Aorta (tissue), 5 donors: ENCODE data around the gene TLE3. TPM values are rescaled to one million over a fixed set of nuclear protein-coding genes. Genes with fewer than 3 reads are reported as not detected.

Experiments used
- ATAC-seq: fragments of 200-7000 bp; cut with Tn5 transposase; one replicate; pipeline ENCODE4 v1.9.1; 2022; ENCODE audit warnings: moderate library complexity; ENCODE audit not compliant: low FRiP score
- DNase-seq, 2 donors: peaks; one replicate each; pipeline ENCODE4 v3.0.0-alpha.2; 2020
- H3K27ac ChIP-seq, 2 donors: one replicate each; pipeline ENCODE4 v1.5.1; 2013; ENCODE audit warnings: low read length in 2 of 2, mild to moderate bottlenecking in 2 of 2, moderate library complexity in 2 of 2, control low read depth in 1 of 2, inconsistent platforms in 1 of 2, low read depth in 1 of 2
- H3K27me3 ChIP-seq, 2 donors: one replicate each; pipeline ENCODE4 v1.6.1; 2013; ENCODE audit warnings: control low read depth in 1 of 2, low read length in 1 of 2, mild to moderate bottlenecking in 1 of 2, moderate library complexity in 1 of 2; ENCODE audit not compliant: insufficient read depth in 2 of 2, control insufficient read depth in 1 of 2
- H3K36me3 ChIP-seq, 2 donors: one replicate each; pipeline ENCODE4 v1.6.1; 2013; ENCODE audit warnings: control low read depth in 1 of 2, low read length in 1 of 2, mild to moderate bottlenecking in 1 of 2; ENCODE audit not compliant: insufficient read depth in 2 of 2, control insufficient read depth in 1 of 2
- H3K4me1 ChIP-seq, 2 donors: one replicate each; pipeline ENCODE4 v1.6.1; 2013; ENCODE audit warnings: low read length in 2 of 2, control low read depth in 1 of 2, mild to moderate bottlenecking in 1 of 2, moderate library complexity in 1 of 2; ENCODE audit not compliant: insufficient read depth in 2 of 2, control insufficient read depth in 1 of 2
- H3K4me3 ChIP-seq, 2 donors: one replicate each; pipeline ENCODE4 v1.5.1; 2013; ENCODE audit warnings: low read length in 2 of 2, control low read depth in 1 of 2, mild to moderate bottlenecking in 1 of 2
- H3K9me3 ChIP-seq: one replicate; pipeline ENCODE4 v1.6.1; 2013; ENCODE audit warnings: mild to moderate bottlenecking, low read length; ENCODE audit not compliant: control insufficient read depth
- WGBS, 2 donors: extraction: QIAGEN DNeasy Blood & Tissue Kit; methylation state at CpG; one replicate each; pipeline ENCODE4 v1.1.7; 2013; 5-methylcytosine and 5-hydroxymethylcytosine counted together
- intact Hi-C, 2 donors: fragments of 100-400 bp; cut with DNase I; formaldehyde crosslinking; loops; one replicate each; pipeline versions ENCODE4 v1.14.2 to v1.15.0; 2022
- polyA plus RNA-seq, 2 donors: library from polyadenylated mRNA; stranded (reverse); fragments of 200-250 nt; gene quantifications; one replicate each; pipeline ENCODE4 v1.2.3, GENCODE V29; 2013
- total RNA-seq, 2 donors: library from RNA; stranded (reverse); fragmentation: NEBNext Ultra II Directional; extraction: Animal tissue kit (Norgen Biotek cat#: 25700); gene quantifications; one replicate each; pipeline ENCODE4 v1.2.1, GENCODE V29; 2021
- donor health status: healthy with polysubstance abuse.
- donor health status: Bipolar disorder and iron deficiency.
- donor health status: DM: no; HTN: no; CAD: no.
- donor health status: DM: no; HTN: no; CAD: no.
- donor health status: DM: yes; HTN: yes; CAD: no.

Gene TLE3
- total and polyA plus RNA-seq, 4 donors, result 8.3 to 89.9 (median 28.2) TPM

- H3K36me3 ChIP-seq, result no peaks in the 10 kb centered on the region
- ATAC-seq, result no peak
- WGBS, 2 donors, result 0 to 1% methylated on average over 7 of the region's 7 CpGs
- intact Hi-C loops, result loop anchor here (2.0 to 10.0 kb wide), 4 partner anchors 303 to 521 kb away; no protein-coding TSS in a partner anchor
- H3K27me3 ChIP-seq, result no peaks in the 10 kb centered on the region
- H3K9me3 ChIP-seq, result no peaks in the 10 kb centered on the region
- H3K4me3 ChIP-seq, result peak overlapping the region; percentile 2 to 24
- H3K4me1 ChIP-seq, result peaks cover 0 to under 1% of the 10 kb centered on the region in 2 donors
- H3K27ac ChIP-seq, result peak overlapping the region in 1 of 2 donors; percentile 24
- no peak for DNase-seq
Observed at GRCh38 chr15:70098153-70098460, 390 bp upstream of the TLE3 start.

- ATAC-seq (no peak), DNase-seq (no peak)
- H3K4me3 ChIP-seq, result peak overlapping the region; percentile 51 to 75
- H3K36me3 ChIP-seq, result no peaks in the 10 kb centered on the region
- WGBS, 2 donors, result 1% methylated on average over 24 to 37 of the region's 37 CpGs
- H3K27me3 ChIP-seq, result no peaks in the 10 kb centered on the region
- H3K9me3 ChIP-seq, result no peaks in the 10 kb centered on the region
- H3K4me1 ChIP-seq, result peaks cover 0 to 2% of the 10 kb centered on the region in 2 donors
- intact Hi-C loops, result loop anchor here (5.0 to 10.0 kb wide), 3 partner anchors 302 to 520 kb away; no protein-coding TSS in a partner anchor
- peak overlapping the region; percentile 45 to 78 for H3K27ac ChIP-seq
Observed at GRCh38 chr15:70097063-70097320, 725 bp downstream of the TLE3 start.

- peak; percentile 70 to 86 for DNase-seq
- peaks cover 0 to 2% of the 10 kb centered on the region in 2 donors for H3K4me1 ChIP-seq
Observed at GRCh38 chr15:70096215-70097062, 1.3 kb downstream of the TLE3 start.

GRCh38 chr15:70095408-70096214 lies 2.1 kb downstream of the TLE3 start:
- Histone ChIP-seq H3K4me1 (peaks cover 0 to 2% of the 10 kb centered on the region in 2 donors), H3K36me3 (no peaks in the 10 kb centered on the region), H3K27me3 (no peaks in the 10 kb centered on the region), H3K4me3 (peak overlapping the region; percentile 51 to 75), H3K9me3 (no peaks in the 10 kb centered on the region), H3K27ac (no peak overlapping the region)
- WGBS, 2 donors, result 6 to 8% methylated on average over 53 to 66 of the region's 66 CpGs
- DNase-seq, result peak; percentile 73 to 79
- no peak for ATAC-seq
- intact Hi-C loops, result loop anchor here (5.0 to 10.0 kb wide), 3 partner anchors 301 to 518 kb away; no protein-coding TSS in a partner anchor

More at GRCh38 chr15:70096215-70097062, 1.3 kb downstream of the TLE3 start:
- Histone ChIP-seq H3K9me3 (no peaks in the 10 kb centered on the region), H3K36me3 (no peaks in the 10 kb centered on the region), H3K4me3 (peak overlapping the region; percentile 51 to 75), H3K27me3 (no peaks in the 10 kb centered on the region), H3K27ac (peak overlapping the region in 1 of 2 donors; percentile 78)
- no peak for ATAC-seq
- 1% methylated on average over 64 to 75 of the region's 75 CpGs for WGBS, 2 donors
- intact Hi-C loops, result loop anchor here (5.0 to 10.0 kb wide), 3 partner anchors 302 to 519 kb away; no protein-coding TSS in a partner anchor

DNA sequence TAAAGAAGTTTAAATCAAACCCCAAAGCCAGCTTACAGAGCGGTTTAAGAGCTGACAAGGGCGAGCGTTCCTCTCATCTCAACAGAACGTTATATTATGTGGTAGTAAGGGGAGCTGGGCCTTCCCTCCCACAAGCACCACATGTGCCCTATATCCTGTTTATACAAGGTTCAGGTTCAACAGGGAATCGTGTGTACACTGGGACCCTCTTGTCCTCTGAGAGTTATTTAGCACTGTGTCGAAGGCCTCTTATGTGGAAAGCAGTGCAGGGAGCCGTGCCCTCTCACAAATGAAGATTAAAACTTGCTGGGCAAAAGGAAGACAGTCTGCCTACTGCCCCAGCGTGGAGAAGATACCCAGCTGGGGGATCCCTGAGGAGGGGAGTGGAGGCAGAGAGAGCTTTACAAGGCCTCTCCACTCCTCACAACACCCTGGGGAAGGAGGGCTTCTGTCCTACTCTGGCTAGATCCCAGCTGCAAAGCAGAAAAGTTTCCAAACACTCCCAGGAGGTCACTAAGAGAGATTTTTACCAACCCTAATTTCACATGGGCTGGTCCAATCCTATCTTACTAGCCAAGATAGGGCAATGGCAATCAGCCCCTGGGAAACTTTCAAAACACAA lies 2.9 kb downstream of the TLE3 start:
- no peaks in the 10 kb centered on the region for H3K9me3 ChIP-seq
- H3K27ac ChIP-seq, result no peak overlapping the region
- no peak for DNase-seq
- H3K27me3 ChIP-seq, result no peaks in the 10 kb centered on the region
- no peaks in the 10 kb centered on the region for H3K36me3 ChIP-seq
- intact Hi-C loops, result loop anchor here (5.0 to 10.0 kb wide), 3 partner anchors 300 to 518 kb away; no protein-coding TSS in a partner anchor
- ATAC-seq, result no peak
- peak overlapping the region; percentile 51 to 75 for H3K4me3 ChIP-seq
- H3K4me1 ChIP-seq, result peaks cover 0 to 2% of the 10 kb centered on the region in 2 donors
- 65 to 70% methylated on average over 8 of the region's 8 CpGs for WGBS, 2 donors

DNA sequence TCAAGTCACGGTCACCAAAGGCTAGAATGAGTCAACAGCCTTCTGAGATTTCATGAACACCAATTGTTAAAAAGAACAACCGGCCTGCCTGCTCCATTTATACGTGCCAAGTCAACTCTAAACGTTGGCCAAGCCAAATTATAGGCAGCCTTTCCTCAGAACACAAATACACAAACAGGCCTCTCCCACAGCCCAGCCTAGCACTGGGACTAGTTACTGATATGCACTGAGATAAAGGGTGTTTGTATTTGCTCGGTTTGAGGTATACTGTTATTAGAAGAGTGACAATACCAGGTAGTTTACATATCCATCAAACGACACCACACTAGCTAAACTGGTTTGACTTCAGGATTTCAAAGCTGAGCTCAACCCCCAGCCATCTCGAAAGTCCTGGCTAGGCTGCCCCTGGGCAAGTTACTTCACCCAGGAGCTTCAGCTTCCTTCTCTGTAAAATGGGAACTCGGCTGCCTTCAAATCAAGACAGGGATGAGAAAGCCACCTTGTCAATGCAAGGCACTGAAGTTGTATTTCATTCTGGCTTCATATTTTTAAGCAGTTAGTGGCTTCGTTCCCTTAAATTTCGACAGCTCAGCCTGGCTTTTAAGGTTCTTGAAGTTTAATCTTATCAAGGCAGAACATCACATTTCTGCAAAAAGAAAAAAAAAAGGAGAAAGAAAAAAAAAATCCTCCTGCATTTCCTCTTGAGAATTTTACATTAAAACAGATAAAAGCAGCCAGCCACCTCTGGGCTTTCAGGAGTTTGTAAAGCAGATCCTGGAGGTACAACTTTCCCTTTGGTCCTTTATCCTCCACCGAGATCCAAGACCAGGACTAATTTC lies 4.0 kb downstream of the TLE3 start:
- ATAC-seq (no peak), DNase-seq (no peak)
- Histone ChIP-seq H3K9me3 (no peaks in the 10 kb centered on the region), H3K4me1 (peaks cover 0 to 2% of the 10 kb centered on the region in 2 donors), H3K36me3 (no peaks in the 10 kb centered on the region), H3K27ac (no peak overlapping the region), H3K27me3 (no peaks in the 10 kb centered on the region), H3K4me3 (no peak overlapping the region)
- 22 to 25% methylated on average over 11 of the region's 11 CpGs for WGBS, 2 donors
- intact Hi-C loops, result loop anchor here in 1 of 2 donors (10.0 kb wide), 2 partner anchors 299 to 381 kb away; no protein-coding TSS in a partner anchor

GRCh38 chr15:70093070-70093469 lies 4.6 kb downstream of the TLE3 start:
- intact Hi-C loops, result loop anchor here in 1 of 2 donors (10.0 kb wide), 2 partner anchors 298 to 382 kb away; no protein-coding TSS in a partner anchor
- Histone ChIP-seq H3K9me3 (no peaks in the 10 kb centered on the region), H3K4me3 (no peak overlapping the region), H3K27me3 (no peaks in the 10 kb centered on the region), H3K4me1 (peaks cover 0 to 2% of the 10 kb centered on the region in 2 donors), H3K27ac (no peak overlapping the region), H3K36me3 (peaks cover 0 to under 1% of the 10 kb centered on the region in 2 donors)
- DNase-seq, result no peak
- ATAC-seq, result no peak
- 41 to 46% methylated on average over 3 of the region's 3 CpGs for WGBS, 2 donors
